Ovary (tissue), 9 donors: Measurements from ENCODE around the gene C5orf47. TPM values are rescaled to one million over a fixed set of nuclear protein-coding genes. Genes with fewer than 3 reads are reported as not detected.

ENCODE experiments used
- DNase-seq, 5 donors: peaks; one replicate each; pipeline ENCODE4 v3.0.0-alpha.2; 2019 to 2020
- H3K27ac ChIP-seq, 2 donors: fragments of 200-600 bp; one replicate each; pipeline versions ENCODE4 v1.5.1 to v1.8.0; 2019 to 2022
- H3K27me3 ChIP-seq: fragments of 200-600 bp; one replicate; pipeline ENCODE4 v1.8.0; 2022
- H3K36me3 ChIP-seq: fragments of 200-600 bp; sonication (generic); one replicate; pipeline ENCODE4 v1.5.1; 2019
- H3K4me1 ChIP-seq: one replicate; pipeline ENCODE4 v1.8.1; 2013; ENCODE audit warnings: mild to moderate bottlenecking, moderate library complexity; ENCODE audit not compliant: insufficient read depth
- H3K4me3 ChIP-seq: fragments of 200-600 bp; sonication (generic); one replicate; pipeline ENCODE4 v1.5.1; 2017
- H3K9me3 ChIP-seq, 2 donors: fragments of 200-600 bp in 1 of 2; sonication (generic) in 1 of 2; one replicate each; pipeline versions ENCODE4 v1.5.1 to v1.8.1; 2013 to 2019; ENCODE audit warnings: mild to moderate bottlenecking in 1 of 2, moderate library complexity in 1 of 2
- CTCF ChIP-seq, 3 donors: fragments of 450-650 bp in 2 of 3; fragments of 200-600 bp in 1 of 3; IDR thresholded peaks; one replicate each; pipeline versions ENCODE4 v1.5.1 to v1.8.0; 2016 to 2022; ENCODE audit warnings: antibody characterized with exemption in 3 of 3, mild to moderate bottlenecking in 1 of 3
- EP300 ChIP-seq: sonication (generic); formaldehyde crosslinking; IDR thresholded peaks from one replicate; pipeline ENCODE4 v1.6.1; 2017; ENCODE audit warnings: antibody characterized with exemption
- POLR2A ChIP-seq: fragments of 450-650 bp; IDR thresholded peaks from one replicate; pipeline ENCODE4 v1.6.1; 2017; ENCODE audit warnings: antibody characterized with exemption, mild to moderate bottlenecking, moderate library complexity
- WGBS, 3 donors: extraction: QIAGEN DNeasy Blood & Tissue Kit in 1 of 3; methylation state at CpG; one replicate each; pipeline versions ENCODE4 v1.1.5 to v1.1.7; 2013 to 2017; 5-methylcytosine and 5-hydroxymethylcytosine counted together
- intact Hi-C, 4 donors: fragments of 100-400 bp; cut with DNase I; formaldehyde crosslinking; loops; one replicate each; pipeline versions ENCODE4 v1.11.0 to v1.15.1; 2022 to 2023
- polyA plus RNA-seq, 2 donors: library from polyadenylated mRNA; stranded (reverse); fragments of 200-250 nt in 1 of 2; fragments of 350-450 nt in 1 of 2; fragmentation: Illumina TruSeq in 1 of 2; extraction: RNeasy Lipid Tissue Mini Kit (QIAGEN cat#74804) in 1 of 2; gene quantifications; one replicate each; pipeline ENCODE4 v1.2.3, GENCODE V29; 2013 to 2014
- total RNA-seq, 7 donors: library from RNA; depleted of rRNA in 2 of 7; stranded (reverse); fragments of >200 nt in 2 of 7; fragmentation: NEBNext Ultra II Directional in 3 of 7; extraction: Animal tissue kit (Norgen Biotek cat#: 25700) in 3 of 7; gene quantifications; one replicate each; pipeline versions ENCODE4 v1.1.0 to v1.2.4, GENCODE V29; 2016 to 2023
- donor health status: DM: no; HTN: no; CAD: no; lungs with moderate emphysema.
- donor health status: DM: no; HTN: no; CAD: no.
- donor health status: Bipolar disorder and iron deficiency.
- donor health status: DM: yes; HTN: yes; CAD: no.
- donor health status: DM: no; HTN: no; CAD: no.
- donor health status: DM: yes; HTN: yes; CAD: no.

The C5orf47 gene
- total and polyA plus RNA-seq, 9 donors, result 0.15 TPM; not detected in 8

DNA sequence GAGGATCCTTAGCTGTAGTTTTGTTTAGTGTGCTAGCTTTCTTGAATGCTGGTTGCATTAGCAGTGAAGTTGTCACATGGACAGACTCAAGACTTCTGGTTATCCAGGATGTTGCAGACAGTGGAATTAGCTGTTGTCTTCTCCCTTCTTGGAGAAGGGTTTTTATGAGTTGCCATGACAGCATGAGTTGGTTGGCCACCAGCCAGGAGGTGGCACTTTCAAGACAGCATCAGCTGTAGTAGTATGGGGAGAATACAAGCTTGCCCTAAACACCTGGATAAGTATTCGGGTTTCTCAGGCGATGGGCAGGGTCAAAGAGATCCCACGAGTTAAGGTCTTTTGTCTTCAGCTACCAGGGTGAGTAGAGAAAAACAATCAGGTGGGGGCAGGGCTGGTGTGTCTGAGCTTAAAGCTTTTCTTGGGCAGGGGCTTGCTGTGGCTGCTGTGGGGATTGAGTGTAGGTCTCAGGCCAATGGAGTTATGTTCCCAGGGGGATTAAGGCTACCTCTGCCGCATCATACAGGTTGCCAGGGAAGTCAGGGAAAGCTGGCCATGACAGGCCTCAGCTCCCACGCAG is 7.7 kb upstream of the C5orf47 start:
- DNase-seq, result no peak
- no peak for TF ChIP-seq EP300
- TF ChIP-seq POLR2A, result no peak
- TF ChIP-seq CTCF (IDR thresholded peaks at IDR 0.05), result no peak
- H3K36me3 ChIP-seq, result no peaks in the 10 kb centered on the region
- H3K27me3 ChIP-seq, result no peaks in the 10 kb centered on the region
- WGBS, 3 donors, result 57 to 62% (median 61%) methylated on average over 5 of the region's 5 CpGs
- H3K9me3 ChIP-seq, result no peaks in the 10 kb centered on the region
- no peak overlapping the region for H3K27ac ChIP-seq
- intact Hi-C loops, result no loop called here
- H3K4me1 ChIP-seq, result no peaks in the 10 kb centered on the region
- no peak overlapping the region for H3K4me3 ChIP-seq

- Histone ChIP-seq H3K27me3 (no peaks in the 10 kb centered on the region), H3K36me3 (no peaks in the 10 kb centered on the region), H3K9me3 (no peaks in the 10 kb centered on the region), H3K4me3 (no peak overlapping the region), H3K4me1 (no peaks in the 10 kb centered on the region), H3K27ac (no peak overlapping the region)
- intact Hi-C loops, result no loop called here
- TF ChIP-seq POLR2A (no peak), CTCF (IDR thresholded peaks at IDR 0.05) (no peak), EP300 (no peak)
- 34 to 42% (median 35%) methylated on average over 4 of the region's 4 CpGs for WGBS, 3 donors
- DNase-seq, result no peak
Measured at GRCh38 chr5:173984218-173984617, 4.8 kb upstream of the C5orf47 start.

- intact Hi-C loops, result no loop called here
- 94 to 96% (median 95%) methylated on average over 40 to 41 of the region's 41 CpGs for WGBS, 3 donors
- no peaks in the 10 kb centered on the region for H3K9me3 ChIP-seq
Measured at GRCh38 chr5:173989432-173990082, 587 bp downstream of the C5orf47 start.

GRCh38 chr5:173997331-173997730 is 8.4 kb downstream of the C5orf47 start:
- Histone ChIP-seq H3K36me3 (no peaks in the 10 kb centered on the region), H3K4me1 (no peaks in the 10 kb centered on the region), H3K27me3 (no peaks in the 10 kb centered on the region), H3K9me3 (no peaks in the 10 kb centered on the region), H3K4me3 (no peak overlapping the region), H3K27ac (no peak overlapping the region)
- WGBS, 3 donors, result 76 to 82% (median 77%) methylated on average over 4 of the region's 4 CpGs
- no peak for DNase-seq
- intact Hi-C loops, result no loop called here
- TF ChIP-seq POLR2A (no peak), CTCF (IDR thresholded peaks at IDR 0.05) (no peak), EP300 (no peak)

More at GRCh38 chr5:173989432-173990082, 587 bp downstream of the C5orf47 start:
- Histone ChIP-seq H3K36me3 (no peaks in the 10 kb centered on the region), H3K27ac (no peak overlapping the region), H3K4me1 (no peaks in the 10 kb centered on the region), H3K4me3 (no peak overlapping the region), H3K27me3 (no peaks in the 10 kb centered on the region)
- DNase-seq, result no peak
- no peak for TF ChIP-seq POLR2A
- TF ChIP-seq CTCF (IDR thresholded peaks at IDR 0.05), result no peak
- no peak for TF ChIP-seq EP300
